Calu3 (cell line): Measurements from ENCODE around the gene RND1. TPM values are rescaled to one million over a fixed set of nuclear protein-coding genes. Genes with fewer than 3 reads are reported as not detected.

Source experiments
- BruUV-seq: library from RNA; stranded (reverse); fragments of 400-500 nt; replicated peaks from 2 replicates; lab custom pipeline; 2021; lab: Mats Ljungman, UMichigan
- CTCF ChIA-PET: fragments of 300-600 bp; sonication (Branson Sonifier 250); formaldehyde crosslinking; loops from one replicate; lab custom pipeline; 2022; ENCODE audit warnings: antibody characterized with exemption; lab: Charles Lee
- DNase-seq: peaks from one replicate; pipeline ENCODE4 v3.0.0; 2022
- H3K27ac Mint-ChIP-seq: one replicate; pipeline ENCODE4 v1.8.0; 2022; ENCODE audit warnings: mixed read lengths; ENCODE audit not compliant: unreplicated experiment
- H3K27me3 Mint-ChIP-seq: one replicate; pipeline ENCODE4 v1.8.0; 2022; ENCODE audit warnings: mixed read lengths; ENCODE audit not compliant: unreplicated experiment
- H3K36me3 Mint-ChIP-seq: one replicate; pipeline ENCODE4 v1.8.0; 2022; ENCODE audit warnings: mild to moderate bottlenecking, moderate library complexity, mixed read lengths; ENCODE audit not compliant: insufficient read depth, unreplicated experiment
- H3K4me1 Mint-ChIP-seq: one replicate; pipeline ENCODE4 v1.8.0; 2022; ENCODE audit warnings: mild to moderate bottlenecking, low read depth, mixed read lengths; ENCODE audit not compliant: unreplicated experiment
- H3K4me3 Mint-ChIP-seq: one replicate; pipeline ENCODE4 v1.8.0; 2022; ENCODE audit warnings: mild to moderate bottlenecking, low read depth, moderate library complexity, mixed read lengths; ENCODE audit not compliant: unreplicated experiment
- H3K9me3 Mint-ChIP-seq: one replicate; pipeline ENCODE4 v1.8.0; 2022; ENCODE audit warnings: low read depth, mixed read lengths; ENCODE audit not compliant: unreplicated experiment
- CTCF ChIP-seq: fragments of 200-600 bp; IDR thresholded peaks from one replicate; pipeline ENCODE4 v1.8.0; 2022; ENCODE audit warnings: antibody characterized with exemption; ENCODE audit not compliant: unreplicated experiment
- intact Hi-C: fragments of 100-400 bp; cut with micrococcal nuclease; formaldehyde crosslinking; loops from one replicate; pipeline ENCODE4 v1.10.0; 2022; ENCODE audit not compliant: unreplicated experiment
- total RNA-seq: library from RNA; stranded (reverse); gene quantifications from 2 replicates; pipeline ENCODE4 v1.2.3, GENCODE V29; 2022

Gene RND1
- total RNA-seq, 1 experiment from 2014 or later = 14.2 TPM

GRCh38 chr12:48903982-48904411 lies 38.3 kb upstream of the RND1 start:
- TF ChIP-seq CTCF = peak; percentile 35
- peak; percentile 78 for DNase-seq
- CTCF ChIA-PET = interaction anchor here (0.6 to 1.6 kb wide), 6 partner anchors 14 to 207 kb away, joined by 3 to 7 read pairs (median 4); partner anchors contain the start of genes DDX23 and RND1
- H3K27ac Mint-ChIP-seq = peak overlapping the region; percentile 76
- no TSS peak for BruUV-seq
- H3K27me3 Mint-ChIP-seq = no peaks in the 10 kb centered on the region
- H3K4me1 Mint-ChIP-seq = peaks cover 9% of the 10 kb centered on the region
- H3K36me3 Mint-ChIP-seq = peaks cover 8% of the 10 kb centered on the region
- peak overlapping the region; percentile 73 for H3K4me3 Mint-ChIP-seq
- no peaks in the 10 kb centered on the region for H3K9me3 Mint-ChIP-seq
- intact Hi-C loops = no loop called here

- intact Hi-C loops = no loop called here
- TF ChIP-seq CTCF = no peak
- BruUV-seq = no TSS peak
- Mint-ChIP-seq H3K36me3 (peaks cover 8% of the 10 kb centered on the region), H3K4me3 (peak overlapping the region; percentile 73), H3K27me3 (no peaks in the 10 kb centered on the region), H3K4me1 (peaks cover 9% of the 10 kb centered on the region), H3K9me3 (no peaks in the 10 kb centered on the region), H3K27ac (peak overlapping the region; percentile 76)
- CTCF ChIA-PET = interaction anchor here (0.6 to 1.6 kb wide), 6 partner anchors 13 to 89 kb away, joined by 3 to 7 read pairs (median 4); partner anchors contain the start of genes DDX23 and RND1
- peak; percentile 29 for DNase-seq
These were observed 37.8 kb upstream of the RND1 start for GRCh38 chr12:48903363-48903981.

GRCh38 chr12:48901278-48901677 lies 35.6 kb upstream of the RND1 start:
- H3K27ac Mint-ChIP-seq = no peak overlapping the region
- no peak for DNase-seq
- no TSS peak for BruUV-seq
- no peak for TF ChIP-seq CTCF
- intact Hi-C loops = no loop called here
- CTCF ChIA-PET = no interaction called here
- no peaks in the 10 kb centered on the region for H3K9me3 Mint-ChIP-seq
- H3K36me3 Mint-ChIP-seq = peaks cover 8% of the 10 kb centered on the region
- no peaks in the 10 kb centered on the region for H3K4me1 Mint-ChIP-seq
- no peak overlapping the region for H3K4me3 Mint-ChIP-seq
- no peaks in the 10 kb centered on the region for H3K27me3 Mint-ChIP-seq

GRCh38 chr12:48899651-48900050 lies 34.0 kb upstream of the RND1 start:
- intact Hi-C loops = no loop called here
- H3K4me3 Mint-ChIP-seq = no peak overlapping the region
- peaks cover 8% of the 10 kb centered on the region for H3K36me3 Mint-ChIP-seq
- TF ChIP-seq CTCF = no peak
- H3K27me3 Mint-ChIP-seq = no peaks in the 10 kb centered on the region
- CTCF ChIA-PET = interaction anchor here (1.4 kb wide), 1 partner anchor 47 kb away, joined by 3 read pairs; no protein-coding TSS in a partner anchor
- H3K27ac Mint-ChIP-seq = no peak overlapping the region
- H3K9me3 Mint-ChIP-seq = no peaks in the 10 kb centered on the region
- H3K4me1 Mint-ChIP-seq = no peaks in the 10 kb centered on the region
- no peak for DNase-seq
- no TSS peak for BruUV-seq
